Uterus (tissue), 4 donors: Measurements from ENCODE around the gene PRAMEF17. TPM values are rescaled to one million over a fixed set of nuclear protein-coding genes. Genes with fewer than 3 reads are reported as not detected.
"Not testable (repeated sequence)": the region's sequence is repeated elsewhere in the genome, so short reads cannot be mapped to it uniquely, and the experiment has no call there.

ENCODE experiments used
- DNase-seq, 2 donors: peaks; one replicate each; pipeline ENCODE4 v3.0.0-alpha.2; 2019 to 2020
- H3K27ac ChIP-seq, 2 donors: fragments of 200-600 bp; sonication (generic); 1 replicate in 1 of 2; 2 replicates in 1 of 2; pipeline ENCODE4 v1.5.1; 2016 to 2018
- H3K27me3 ChIP-seq, 2 donors: fragments of 200-600 bp; sonication (generic); one replicate each; pipeline ENCODE4 v1.5.1; 2018 to 2019; ENCODE audit warnings: control low read depth in 1 of 2
- H3K36me3 ChIP-seq, 2 donors: fragments of 200-600 bp; sonication (generic); one replicate each; pipeline ENCODE4 v1.5.1; 2019; ENCODE audit warnings: control low read depth in 1 of 2
- H3K4me1 ChIP-seq, 2 donors: fragments of 200-600 bp; sonication (generic); one replicate each; pipeline ENCODE4 v1.5.1; 2018 to 2019; ENCODE audit warnings: control low read depth in 1 of 2
- H3K4me3 ChIP-seq, 2 donors: fragments of 200-600 bp; sonication (generic); 1 replicate in 1 of 2; 2 replicates in 1 of 2; pipeline ENCODE4 v1.5.1; 2018 to 2019; ENCODE audit warnings: mild to moderate bottlenecking in 1 of 2
- H3K9me3 ChIP-seq, 2 donors: fragments of 200-600 bp; sonication (generic); one replicate each; pipeline ENCODE4 v1.5.1; 2019; ENCODE audit warnings: control low read depth in 1 of 2
- POLR2A ChIP-seq, 2 donors: fragments of 450-650 bp; IDR thresholded peaks; one replicate each; pipeline ENCODE4 v1.6.1; 2016; ENCODE audit warnings: antibody characterized with exemption in 2 of 2, mild to moderate bottlenecking in 1 of 2, moderate library complexity in 1 of 2
- intact Hi-C: fragments of 100-400 bp; cut with DNase I; formaldehyde crosslinking; loops from one replicate; pipeline ENCODE4 v1.15.1; 2023; ENCODE audit warnings: low total_unique reads
- total RNA-seq, 4 donors: library from RNA; depleted of rRNA in 3 of 4; stranded (reverse); fragments of >200 nt in 3 of 4; gene quantifications; one replicate each; pipeline versions ENCODE4 v1.1.0 to v1.2.4, GENCODE V29; 2014 to 2023
- TF ChIP-seq, protein P1 (sequence below), 4 experiments: fragments of 200-600 bp in 2 of 4; fragments of 450-650 bp in 2 of 4; sonication (generic) in 2 of 4; IDR thresholded peaks; one replicate each; pipeline ENCODE4 v1.5.1; 2016 to 2019; ENCODE audit warnings: antibody characterized with exemption in 4 of 4, mild to moderate bottlenecking in 2 of 4, moderate library complexity in 1 of 4
- donor health status: DM: yes; HTN: yes; CAD: no.

The PRAMEF17 gene
- total RNA-seq, 4 donors from 2014 or later, result not detected

GRCh38 chr1:13435458-13435857 is 46.0 kb downstream of the PRAMEF17 start:
- no peak for TF ChIP-seq POLR2A (IDR thresholded peaks at IDR 0.05)
- TF ChIP-seq, protein P1, sequence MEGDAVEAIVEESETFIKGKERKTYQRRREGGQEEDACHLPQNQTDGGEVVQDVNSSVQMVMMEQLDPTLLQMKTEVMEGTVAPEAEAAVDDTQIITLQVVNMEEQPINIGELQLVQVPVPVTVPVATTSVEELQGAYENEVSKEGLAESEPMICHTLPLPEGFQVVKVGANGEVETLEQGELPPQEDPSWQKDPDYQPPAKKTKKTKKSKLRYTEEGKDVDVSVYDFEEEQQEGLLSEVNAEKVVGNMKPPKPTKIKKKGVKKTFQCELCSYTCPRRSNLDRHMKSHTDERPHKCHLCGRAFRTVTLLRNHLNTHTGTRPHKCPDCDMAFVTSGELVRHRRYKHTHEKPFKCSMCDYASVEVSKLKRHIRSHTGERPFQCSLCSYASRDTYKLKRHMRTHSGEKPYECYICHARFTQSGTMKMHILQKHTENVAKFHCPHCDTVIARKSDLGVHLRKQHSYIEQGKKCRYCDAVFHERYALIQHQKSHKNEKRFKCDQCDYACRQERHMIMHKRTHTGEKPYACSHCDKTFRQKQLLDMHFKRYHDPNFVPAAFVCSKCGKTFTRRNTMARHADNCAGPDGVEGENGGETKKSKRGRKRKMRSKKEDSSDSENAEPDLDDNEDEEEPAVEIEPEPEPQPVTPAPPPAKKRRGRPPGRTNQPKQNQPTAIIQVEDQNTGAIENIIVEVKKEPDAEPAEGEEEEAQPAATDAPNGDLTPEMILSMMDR (IDR thresholded peaks at IDR 0.05), result no peak
- no peaks in the 10 kb centered on the region for H3K9me3 ChIP-seq

GRCh38 chr1:13439104-13439783 is 49.8 kb downstream of the PRAMEF17 start:
- H3K4me1 ChIP-seq, H3K36me3 ChIP-seq, DNase-seq, intact Hi-C loops, H3K27me3 ChIP-seq, H3K27ac ChIP-seq, H3K9me3 ChIP-seq, H3K4me3 ChIP-seq: not testable (repeated sequence)

More at GRCh38 chr1:13435458-13435857, 46.0 kb downstream of the PRAMEF17 start:
- Histone ChIP-seq H3K27me3 (no peaks in the 10 kb centered on the region), H3K4me1 (no peaks in the 10 kb centered on the region), H3K4me3 (no peak overlapping the region), H3K36me3 (no peaks in the 10 kb centered on the region), H3K27ac (no peak overlapping the region)
- DNase-seq, result no peak
- intact Hi-C loops, result no loop called here

Other genes with a start within 250 kb of the PRAMEF17 start
- gene PRAMEF26, start 233.6 kb upstream of the PRAMEF17 start, total RNA-seq, result not detected
- gene HNRNPCL4, start 224.0 kb upstream of the PRAMEF17 start, total RNA-seq, result not detected
- not detected for gene PRAMEF9, start 217.8 kb upstream of the PRAMEF17 start, total RNA-seq
- gene PRAMEF13, start 188.2 kb upstream of the PRAMEF17 start, total RNA-seq, result not detected
- not detected for gene PRAMEF18, start 163.5 kb upstream of the PRAMEF17 start, total RNA-seq
- gene PRAMEF5, start 135.4 kb upstream of the PRAMEF17 start, total RNA-seq, result not detected
- not detected for gene PRAMEF8, start 104.5 kb upstream of the PRAMEF17 start, total RNA-seq
- not detected for gene PRAMEF33, start 86.1 kb upstream of the PRAMEF17 start, total RNA-seq
- gene PRAMEF15, start 74.1 kb upstream of the PRAMEF17 start, total RNA-seq, result not detected
- not detected for gene PRAMEF14, start 42.5 kb upstream of the PRAMEF17 start, total RNA-seq
- gene PRAMEF19, start 17.7 kb upstream of the PRAMEF17 start, total RNA-seq, result not detected
- gene PRAMEF20, start 20.8 kb downstream of the PRAMEF17 start, total RNA-seq, result not detected
- gene LRRC38, start 124.4 kb downstream of the PRAMEF17 start, total RNA-seq, result not detected
- gene PDPN, start 194.2 kb downstream of the PRAMEF17 start, total RNA-seq, result 10 to 100 TPM; 17.7 to 50.0 (median 30.7) TPM